PC-3 (cell line): ENCODE measurements around the gene SPRED1.

Source experiments
- EZH2 ChIP-seq: fragments of 300-600 bp; sonication (generic); IDR thresholded peaks from one replicate; pipeline ENCODE4 v1.6.1; 2017; ENCODE audit warnings: antibody characterized with exemption, mild to moderate bottlenecking, low read length; ENCODE audit not compliant: unreplicated experiment
- EZH2phosphoT487 ChIP-seq: fragments of 300-600 bp; sonication (generic); IDR thresholded peaks from 2 replicates; pipeline ENCODE4 v1.6.1; 2018; ENCODE audit warnings: mild to moderate bottlenecking, antibody characterized with exemption, low read length, borderline replicate concordance
- TF ChIP-seq, protein P1 (sequence below): fragments of 300-600 bp; sonication (generic); conservative IDR thresholded peaks from 2 replicates; pipeline ENCODE4 v1.5.1; 2017; ENCODE audit warnings: antibody characterized with exemption, low read depth, mild to moderate bottlenecking, low read length

DNA sequence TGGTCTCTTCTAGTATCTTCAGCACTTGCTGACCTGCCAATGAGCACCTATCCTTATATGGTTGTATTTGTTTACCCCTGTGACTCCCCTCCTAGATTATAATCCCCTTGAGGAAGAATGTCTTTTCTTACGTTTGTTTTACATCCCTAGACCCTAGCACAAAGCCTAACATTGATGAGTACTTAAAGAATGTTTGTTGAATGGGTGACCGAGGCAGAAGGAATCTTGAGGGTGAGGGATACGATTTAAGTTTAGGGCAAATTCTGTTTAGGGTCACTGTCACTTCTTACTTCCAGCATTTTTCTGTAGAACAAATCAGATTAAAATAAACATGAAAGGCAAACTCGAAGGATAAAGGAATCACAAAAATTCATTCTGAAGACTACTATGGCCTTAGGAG is 120.4 kb downstream of the SPRED1 start:
- TF ChIP-seq, protein P1, sequence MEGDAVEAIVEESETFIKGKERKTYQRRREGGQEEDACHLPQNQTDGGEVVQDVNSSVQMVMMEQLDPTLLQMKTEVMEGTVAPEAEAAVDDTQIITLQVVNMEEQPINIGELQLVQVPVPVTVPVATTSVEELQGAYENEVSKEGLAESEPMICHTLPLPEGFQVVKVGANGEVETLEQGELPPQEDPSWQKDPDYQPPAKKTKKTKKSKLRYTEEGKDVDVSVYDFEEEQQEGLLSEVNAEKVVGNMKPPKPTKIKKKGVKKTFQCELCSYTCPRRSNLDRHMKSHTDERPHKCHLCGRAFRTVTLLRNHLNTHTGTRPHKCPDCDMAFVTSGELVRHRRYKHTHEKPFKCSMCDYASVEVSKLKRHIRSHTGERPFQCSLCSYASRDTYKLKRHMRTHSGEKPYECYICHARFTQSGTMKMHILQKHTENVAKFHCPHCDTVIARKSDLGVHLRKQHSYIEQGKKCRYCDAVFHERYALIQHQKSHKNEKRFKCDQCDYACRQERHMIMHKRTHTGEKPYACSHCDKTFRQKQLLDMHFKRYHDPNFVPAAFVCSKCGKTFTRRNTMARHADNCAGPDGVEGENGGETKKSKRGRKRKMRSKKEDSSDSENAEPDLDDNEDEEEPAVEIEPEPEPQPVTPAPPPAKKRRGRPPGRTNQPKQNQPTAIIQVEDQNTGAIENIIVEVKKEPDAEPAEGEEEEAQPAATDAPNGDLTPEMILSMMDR, result no peak
- TF ChIP-seq EZH2, result no peak
- no peak for TF ChIP-seq EZH2phosphoT487
